Liver (tissue), 3 donors: ENCODE results near the gene SLX4IP.

Source experiments
- EGR1 ChIP-seq, 2 donors: IDR thresholded peaks; 2 replicates each; pipeline ENCODE4 v1.6.1; 2016 to 2018; ENCODE audit warnings: antibody characterized with exemption in 2 of 2, low read depth in 2 of 2
- GABPA ChIP-seq, 2 donors: IDR thresholded peaks in 1 of 2; conservative IDR thresholded peaks in 1 of 2; 2 replicates each; pipeline ENCODE4 v1.6.1; 2016; ENCODE audit warnings: antibody characterized with exemption in 2 of 2, mild to moderate bottlenecking in 1 of 2, moderate library complexity in 1 of 2
- NR2F2 ChIP-seq: IDR thresholded peaks from 2 replicates; pipeline ENCODE4 v1.6.1; 2016; ENCODE audit warnings: antibody characterized with exemption
- RAD21 ChIP-seq, 2 donors: IDR thresholded peaks; 2 replicates each; pipeline ENCODE4 v1.6.1; 2016; ENCODE audit warnings: antibody characterized with exemption in 2 of 2, mild to moderate bottlenecking in 2 of 2
- SP1 ChIP-seq: IDR thresholded peaks from 2 replicates; pipeline ENCODE4 v1.6.1; 2018; ENCODE audit warnings: antibody characterized with exemption, mild to moderate bottlenecking
- TAF1 ChIP-seq: conservative IDR thresholded peaks from 2 replicates; pipeline ENCODE4 v1.6.1; 2016; ENCODE audit warnings: antibody characterized with exemption, mild to moderate bottlenecking
- YY1 ChIP-seq: IDR thresholded peaks from 2 replicates; pipeline ENCODE4 v1.6.1; 2016; ENCODE audit warnings: antibody characterized with exemption, mild to moderate bottlenecking
- TF ChIP-seq, protein P1 (sequence below): fragments of 150-350 bp; IDR thresholded peaks from 2 replicates; pipeline ENCODE4 v1.5.1; 2017; ENCODE audit warnings: improper control_type of control experiment, low read depth, low read length; ENCODE audit not compliant: missing input control
- TF ChIP-seq, protein P2 (sequence below): IDR thresholded peaks from 2 replicates; pipeline ENCODE4 v1.6.1; 2016; ENCODE audit warnings: antibody characterized with exemption
- TF ChIP-seq, protein P3 (sequence below): IDR thresholded peaks from 2 replicates; pipeline ENCODE4 v1.6.1; 2016; ENCODE audit warnings: antibody characterized with exemption
- donor health status: healthy.
- donor health status: healthy.

DNA sequence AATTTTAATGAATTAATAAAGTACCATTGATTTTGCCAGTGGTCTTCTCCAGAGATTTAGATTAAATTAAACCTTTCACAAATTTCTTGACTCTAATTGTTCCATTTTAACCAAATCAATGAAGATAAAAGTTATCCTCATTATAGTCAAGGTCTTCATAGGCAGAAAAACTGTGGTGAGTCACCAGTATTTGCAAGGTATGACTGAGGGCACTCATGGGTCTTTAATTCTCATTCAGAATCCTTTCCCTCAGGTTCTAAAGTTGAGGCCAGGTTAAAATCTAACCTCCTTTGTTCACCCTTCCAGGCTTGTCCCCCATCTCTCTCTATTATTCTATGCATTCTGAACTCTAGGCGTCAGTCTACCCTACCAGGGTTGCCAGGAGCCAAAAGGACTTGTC, 144.8 kb downstream of the SLX4IP start:
- TF ChIP-seq, protein P1, sequence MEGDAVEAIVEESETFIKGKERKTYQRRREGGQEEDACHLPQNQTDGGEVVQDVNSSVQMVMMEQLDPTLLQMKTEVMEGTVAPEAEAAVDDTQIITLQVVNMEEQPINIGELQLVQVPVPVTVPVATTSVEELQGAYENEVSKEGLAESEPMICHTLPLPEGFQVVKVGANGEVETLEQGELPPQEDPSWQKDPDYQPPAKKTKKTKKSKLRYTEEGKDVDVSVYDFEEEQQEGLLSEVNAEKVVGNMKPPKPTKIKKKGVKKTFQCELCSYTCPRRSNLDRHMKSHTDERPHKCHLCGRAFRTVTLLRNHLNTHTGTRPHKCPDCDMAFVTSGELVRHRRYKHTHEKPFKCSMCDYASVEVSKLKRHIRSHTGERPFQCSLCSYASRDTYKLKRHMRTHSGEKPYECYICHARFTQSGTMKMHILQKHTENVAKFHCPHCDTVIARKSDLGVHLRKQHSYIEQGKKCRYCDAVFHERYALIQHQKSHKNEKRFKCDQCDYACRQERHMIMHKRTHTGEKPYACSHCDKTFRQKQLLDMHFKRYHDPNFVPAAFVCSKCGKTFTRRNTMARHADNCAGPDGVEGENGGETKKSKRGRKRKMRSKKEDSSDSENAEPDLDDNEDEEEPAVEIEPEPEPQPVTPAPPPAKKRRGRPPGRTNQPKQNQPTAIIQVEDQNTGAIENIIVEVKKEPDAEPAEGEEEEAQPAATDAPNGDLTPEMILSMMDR, result no peak
- TF ChIP-seq YY1 (no peak), TAF1 (no peak), GABPA (IDR thresholded peaks at IDR 0.05 in 1 of 2, conservative IDR thresholded peaks at IDR 0.05 in 1 of 2) (no peak), EGR1 (IDR thresholded peaks at IDR 0.05; ENCODE audit: low read depth in 2 of 2) (no peak), RAD21 (IDR thresholded peaks at IDR 0.05) (no peak), SP1 (no peak), NR2F2 (no peak)
- TF ChIP-seq, protein P2, sequence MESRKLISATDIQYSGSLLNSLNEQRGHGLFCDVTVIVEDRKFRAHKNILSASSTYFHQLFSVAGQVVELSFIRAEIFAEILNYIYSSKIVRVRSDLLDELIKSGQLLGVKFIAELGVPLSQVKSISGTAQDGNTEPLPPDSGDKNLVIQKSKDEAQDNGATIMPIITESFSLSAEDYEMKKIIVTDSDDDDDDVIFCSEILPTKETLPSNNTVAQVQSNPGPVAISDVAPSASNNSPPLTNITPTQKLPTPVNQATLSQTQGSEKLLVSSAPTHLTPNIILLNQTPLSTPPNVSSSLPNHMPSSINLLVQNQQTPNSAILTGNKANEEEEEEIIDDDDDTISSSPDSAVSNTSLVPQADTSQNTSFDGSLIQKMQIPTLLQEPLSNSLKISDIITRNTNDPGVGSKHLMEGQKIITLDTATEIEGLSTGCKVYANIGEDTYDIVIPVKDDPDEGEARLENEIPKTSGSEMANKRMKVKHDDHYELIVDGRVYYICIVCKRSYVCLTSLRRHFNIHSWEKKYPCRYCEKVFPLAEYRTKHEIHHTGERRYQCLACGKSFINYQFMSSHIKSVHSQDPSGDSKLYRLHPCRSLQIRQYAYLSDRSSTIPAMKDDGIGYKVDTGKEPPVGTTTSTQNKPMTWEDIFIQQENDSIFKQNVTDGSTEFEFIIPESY, result no peak
- TF ChIP-seq, protein P3, sequence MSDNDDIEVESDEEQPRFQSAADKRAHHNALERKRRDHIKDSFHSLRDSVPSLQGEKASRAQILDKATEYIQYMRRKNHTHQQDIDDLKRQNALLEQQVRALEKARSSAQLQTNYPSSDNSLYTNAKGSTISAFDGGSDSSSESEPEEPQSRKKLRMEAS, result no peak
